ENCODE measurements around the gene METAP1.
"Not testable (repeated sequence)": the region's sequence is repeated elsewhere in the genome, so short reads cannot be mapped to it uniquely, and the experiment has no call there.

METAP1 gene

DNA sequence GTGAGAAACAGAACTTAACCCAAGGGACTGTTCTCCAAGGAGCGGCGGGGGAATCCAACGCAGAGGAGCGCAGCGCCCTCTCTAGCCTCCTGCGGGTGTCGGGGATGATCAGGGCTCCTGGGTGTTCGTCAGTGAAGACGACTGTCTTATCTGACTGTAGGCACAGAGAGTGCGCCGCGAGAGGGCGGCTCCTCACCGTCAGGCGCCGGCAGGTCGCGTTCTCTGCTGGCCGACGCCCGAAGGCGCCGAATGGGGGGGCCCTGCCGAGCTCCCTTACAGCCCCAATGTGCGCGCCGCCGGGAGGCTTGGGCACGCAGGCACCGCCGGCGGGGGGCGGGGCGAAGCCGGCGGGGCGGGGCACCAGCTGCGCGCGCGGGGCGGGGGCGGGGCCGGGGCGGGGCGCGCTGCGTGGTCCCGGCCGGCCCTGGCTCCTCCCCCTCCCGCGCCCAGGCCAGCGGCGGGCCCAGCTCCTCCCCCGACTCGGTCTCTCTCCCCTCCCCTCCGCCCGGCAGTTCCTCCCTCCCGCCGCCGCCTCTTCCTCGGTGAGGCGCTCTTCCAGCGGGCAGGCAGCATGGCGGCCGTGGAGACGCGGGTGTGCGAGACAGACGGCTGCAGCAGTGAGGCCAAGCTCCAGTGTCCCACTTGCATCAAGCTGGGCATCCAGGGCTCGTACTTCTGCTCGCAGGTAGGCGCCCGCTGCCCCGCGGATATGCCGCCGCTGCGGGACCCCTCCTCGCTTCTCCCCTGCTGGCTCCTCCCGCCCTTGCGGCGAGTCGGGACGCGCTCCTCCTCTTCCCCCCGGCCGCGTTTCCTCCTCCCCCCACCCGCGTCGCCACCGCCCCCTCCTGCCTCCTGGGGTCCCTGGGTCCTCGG is at the start of gene METAP1:
METAP1 (plus strand) TSS at position 539 of the 873 bp plus-strand sequence; CDS start at position 572, 33 bp downstream.
- DNase-seq = peak; percentile 98

DNA sequence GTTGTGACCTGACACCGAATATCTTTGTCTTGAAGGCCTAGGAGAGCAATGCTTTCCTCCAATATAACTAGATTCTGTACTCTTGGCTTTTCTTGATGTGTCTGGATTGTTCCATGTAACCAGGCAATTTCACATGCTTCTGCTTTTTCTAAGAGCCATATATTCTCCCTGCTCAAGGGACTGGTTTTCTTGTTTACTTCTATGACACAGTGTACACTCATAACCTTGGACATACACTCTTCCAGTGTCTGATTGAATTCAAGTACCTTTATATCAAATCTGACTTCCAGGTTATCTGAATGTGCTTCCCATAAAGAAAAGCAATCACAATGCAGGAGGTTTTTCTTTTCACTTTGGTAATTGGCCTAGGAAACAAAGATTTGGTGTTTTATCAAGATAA is 49.2 kb upstream of the METAP1 start:
- DNase-seq = no peak

DNA sequence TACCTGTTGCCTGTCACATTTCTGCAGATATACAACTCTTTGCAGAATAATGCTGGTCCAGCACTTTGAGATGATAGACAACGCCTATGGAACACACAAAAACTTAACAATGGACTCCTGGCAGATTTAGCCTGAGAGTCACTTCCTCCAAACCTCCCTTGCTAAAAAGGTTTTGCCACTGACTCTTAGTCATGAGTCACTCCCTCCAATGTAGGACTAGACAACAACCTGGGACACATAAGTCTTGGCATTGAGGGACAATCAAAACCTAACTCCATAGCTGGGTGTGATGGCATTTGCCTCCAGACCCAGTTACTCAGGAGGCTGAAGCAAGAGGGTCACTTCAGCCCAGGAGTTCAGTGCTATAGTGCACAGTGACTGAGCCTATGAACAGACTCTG is 44.6 kb upstream of the METAP1 start:
- DNase-seq = no peak

DNA sequence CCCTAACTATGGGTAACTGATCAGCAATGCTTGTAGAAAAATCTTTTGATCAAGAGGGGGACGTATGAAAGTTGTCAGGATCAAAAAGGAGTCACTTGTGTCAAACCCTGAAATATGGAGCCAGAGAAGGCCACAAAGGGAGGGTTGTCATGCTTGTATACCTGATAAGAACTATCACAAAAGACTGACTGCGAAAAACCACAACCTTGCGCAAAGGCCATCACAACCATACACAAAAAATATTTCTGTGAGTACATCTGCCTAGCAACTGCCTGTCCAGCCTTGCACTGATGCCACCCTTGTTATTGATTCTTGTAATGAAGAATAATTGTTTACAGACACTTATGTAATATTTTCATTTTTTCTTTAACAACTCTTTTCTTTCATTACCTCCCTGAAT is 43.8 kb upstream of the METAP1 start:
- no peak for DNase-seq

DNA sequence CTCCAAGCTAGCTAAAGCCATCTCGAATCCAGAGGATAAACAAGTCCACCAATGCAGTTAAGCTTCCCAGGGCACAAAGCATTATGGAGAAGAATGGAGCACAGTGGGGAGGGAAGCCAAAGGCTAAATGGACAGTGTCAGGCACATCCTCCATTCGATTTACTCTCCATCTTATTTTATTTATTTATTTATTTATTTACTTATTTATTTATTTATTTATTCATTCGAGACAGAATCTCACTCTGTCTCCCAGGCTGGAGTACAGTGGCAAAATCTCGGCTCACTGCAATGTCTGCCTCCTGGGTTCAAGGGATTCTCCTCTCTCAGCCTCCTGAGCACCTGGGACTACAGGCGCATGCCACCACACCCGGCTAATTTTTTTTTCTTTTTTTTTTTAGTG is 40.3 kb upstream of the METAP1 start:
- DNase-seq = no peak

DNA sequence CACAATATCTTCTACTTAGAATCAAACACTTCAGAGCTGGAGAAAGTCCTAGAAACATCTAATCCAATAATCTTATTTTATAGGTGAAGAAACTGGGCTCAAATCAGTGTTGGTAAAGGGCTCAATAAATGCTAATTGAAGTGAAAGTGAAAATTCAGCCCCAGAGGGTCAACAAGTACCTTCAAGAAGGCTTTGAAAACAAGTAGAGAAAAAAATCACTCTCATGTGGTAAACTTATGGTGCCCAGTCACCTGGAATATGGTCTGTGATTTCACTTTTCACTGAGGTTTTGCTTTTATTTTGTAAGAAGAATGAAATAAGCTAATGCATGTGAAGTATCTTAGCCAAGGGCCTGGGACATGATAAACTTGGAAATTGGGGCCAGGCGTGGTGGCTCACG is 37.5 kb upstream of the METAP1 start:
- DNase-seq = no peak

DNA sequence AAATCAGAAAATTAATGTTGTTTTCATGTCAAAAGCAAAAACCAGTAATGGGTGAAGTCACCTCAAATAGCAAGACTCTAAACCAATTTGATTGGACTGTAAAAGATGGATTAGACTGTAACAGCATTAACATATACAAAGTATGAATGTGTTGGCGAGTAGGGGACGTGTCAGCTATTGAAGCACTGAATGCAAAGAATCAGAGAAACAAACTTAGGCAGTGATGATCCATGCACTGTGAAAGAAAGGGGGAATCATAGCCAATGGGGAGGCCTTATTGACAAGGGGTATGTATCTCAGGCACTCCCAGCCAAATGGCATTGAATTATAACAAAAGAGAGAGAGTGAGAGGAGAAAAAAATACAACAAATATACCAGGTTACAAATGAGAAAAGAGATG is 36.1 kb upstream of the METAP1 start:
- DNase-seq = no peak

DNA sequence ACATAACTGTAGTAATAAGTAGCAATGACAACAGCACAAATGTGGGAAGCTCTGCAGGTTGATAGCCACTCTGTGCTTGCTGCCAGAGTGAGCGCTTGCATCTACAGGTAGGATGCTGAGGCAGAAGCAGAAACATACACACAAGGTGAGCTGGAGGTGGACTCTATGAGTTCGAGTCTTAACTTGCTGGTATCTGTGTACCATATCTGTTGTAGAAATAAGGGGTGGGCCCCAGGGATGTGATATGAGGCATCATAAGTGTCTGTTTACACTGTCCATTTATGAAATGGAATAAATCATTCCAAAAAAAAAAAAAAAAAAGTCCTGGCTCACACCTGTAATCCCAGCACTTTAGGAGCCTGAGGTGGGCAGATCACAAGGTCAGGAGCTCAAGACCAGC is 33.8 kb upstream of the METAP1 start:
- no peak for DNase-seq

DNA sequence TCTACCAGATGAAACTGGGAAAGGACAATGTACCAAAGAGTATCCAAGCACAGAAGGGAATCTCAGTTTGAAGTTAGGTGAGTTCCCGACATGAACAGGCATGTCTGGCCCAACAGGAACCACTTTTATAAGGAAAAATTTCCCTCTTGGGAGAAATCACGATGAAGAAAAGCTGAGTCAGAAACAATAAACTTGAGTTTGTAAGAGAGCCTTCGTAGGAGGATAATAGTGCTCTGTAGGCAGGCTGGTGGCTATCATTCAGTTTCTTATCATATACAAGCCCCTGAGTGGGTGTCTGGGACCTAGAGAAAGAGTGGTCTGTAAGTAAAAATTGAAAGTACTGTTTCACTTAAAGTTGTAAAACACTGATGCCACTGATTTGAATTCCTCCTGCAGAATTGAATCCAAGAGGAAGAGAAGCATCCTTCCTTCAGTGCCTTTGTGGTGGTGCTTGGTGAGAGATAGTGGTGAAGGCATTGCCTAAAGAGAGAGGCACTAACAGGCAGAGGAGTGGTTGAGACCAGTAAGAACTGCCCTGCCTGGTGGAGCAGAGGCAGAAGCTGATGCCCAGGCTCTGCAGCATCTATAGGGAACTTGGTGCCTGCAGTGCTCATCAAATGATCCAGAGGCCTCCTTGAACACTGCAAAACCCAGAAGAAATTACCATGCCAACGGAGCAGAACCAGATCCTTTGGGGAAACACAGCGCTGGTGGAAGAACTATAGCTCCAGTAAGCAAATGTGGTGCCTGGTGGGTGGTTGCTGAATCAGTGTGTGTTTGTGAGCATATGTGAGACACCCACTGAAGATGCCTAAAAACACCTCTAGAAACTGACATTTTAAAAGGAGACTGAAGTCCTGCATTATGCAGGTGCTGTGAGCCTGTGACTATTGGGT is 31.7 kb upstream of the METAP1 start:
- DNase-seq = no peak

DNA sequence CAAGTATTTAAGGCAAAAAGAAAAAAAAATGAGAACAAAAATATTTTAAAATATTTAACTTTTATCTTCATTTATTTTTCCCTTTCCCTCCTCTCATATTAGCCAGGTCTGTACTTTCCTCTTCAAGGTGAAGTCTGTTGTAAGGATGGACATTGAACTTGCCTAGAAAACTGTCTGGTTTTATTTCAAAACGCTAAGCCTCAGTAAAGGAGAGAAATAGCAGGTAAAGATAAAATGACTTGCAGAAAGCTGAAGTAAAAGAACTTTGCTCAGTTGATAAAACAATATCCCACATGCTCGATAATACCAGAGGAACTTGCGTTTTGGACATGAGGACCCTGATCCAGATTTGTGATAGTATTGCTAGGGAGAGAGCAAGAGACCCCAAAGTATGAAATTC is 28.6 kb upstream of the METAP1 start:
- no peak for DNase-seq

DNA sequence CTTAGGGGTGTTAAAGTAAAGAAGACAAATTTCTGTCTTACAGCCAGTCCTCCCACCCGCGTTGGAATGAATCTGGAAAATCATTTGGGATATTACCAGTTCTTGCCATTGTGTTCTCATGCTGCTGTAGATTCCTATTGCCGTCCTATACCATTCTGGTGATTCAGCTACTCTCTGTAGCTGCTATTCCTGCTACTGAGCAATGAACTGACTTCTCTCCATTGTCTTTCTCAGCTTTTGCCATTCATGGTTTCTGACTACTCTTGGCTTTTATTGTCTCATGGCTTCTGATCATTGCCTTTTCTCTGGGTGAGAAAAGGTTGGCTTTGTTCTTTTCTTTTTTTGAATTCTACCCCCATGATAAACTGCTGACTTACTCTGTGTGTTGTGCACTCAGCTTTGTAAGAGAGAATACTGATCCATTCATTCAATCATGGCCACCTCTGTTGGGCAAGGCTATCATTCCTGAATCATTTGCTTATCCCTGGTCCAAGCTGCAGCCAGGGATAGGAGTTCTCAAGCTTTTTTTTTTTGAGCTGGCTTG is 27.7 kb upstream of the METAP1 start:
- no peak for DNase-seq

DNA sequence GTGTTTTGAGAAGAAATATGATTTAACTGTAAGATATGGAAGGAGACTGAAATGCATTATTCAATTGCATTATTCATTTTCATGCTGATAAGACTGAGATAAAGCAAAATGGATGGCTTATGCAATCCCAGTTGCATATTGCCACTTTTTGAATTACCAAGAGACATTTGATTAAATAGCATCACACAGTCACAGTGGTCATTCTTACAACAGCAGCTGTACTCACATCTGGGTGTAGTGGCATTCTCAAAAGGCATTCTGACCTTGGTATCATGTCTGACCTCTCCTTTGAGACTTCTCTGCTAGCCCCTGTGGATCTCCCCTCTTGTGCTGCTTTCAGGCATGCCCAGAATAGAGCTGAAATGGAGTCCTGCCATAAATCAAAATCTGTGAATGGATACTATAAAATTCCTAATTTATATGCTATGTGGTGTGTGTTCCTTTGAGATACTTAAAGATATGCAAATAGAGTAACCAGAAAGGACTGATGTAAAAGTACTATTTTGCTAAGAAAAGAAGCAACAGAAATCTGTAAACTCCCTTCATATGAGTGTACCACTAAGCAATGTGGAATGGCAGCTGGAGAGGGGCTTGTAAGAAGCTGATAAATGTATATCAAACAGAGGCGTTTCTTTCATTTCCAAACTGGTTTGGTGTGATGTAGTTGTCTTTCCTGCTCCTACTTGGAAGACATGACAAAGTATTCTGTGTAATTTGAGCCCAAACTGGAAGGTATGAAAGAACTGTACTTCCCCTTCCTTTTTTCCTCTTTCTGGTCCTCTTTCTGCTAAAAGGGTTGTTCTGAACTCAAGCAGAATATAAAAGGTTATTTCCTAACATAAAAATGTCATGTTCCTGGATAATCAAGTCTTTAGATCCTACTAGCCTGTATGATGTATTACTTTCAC is 25.4 kb upstream of the METAP1 start:
- DNase-seq = no peak

DNA sequence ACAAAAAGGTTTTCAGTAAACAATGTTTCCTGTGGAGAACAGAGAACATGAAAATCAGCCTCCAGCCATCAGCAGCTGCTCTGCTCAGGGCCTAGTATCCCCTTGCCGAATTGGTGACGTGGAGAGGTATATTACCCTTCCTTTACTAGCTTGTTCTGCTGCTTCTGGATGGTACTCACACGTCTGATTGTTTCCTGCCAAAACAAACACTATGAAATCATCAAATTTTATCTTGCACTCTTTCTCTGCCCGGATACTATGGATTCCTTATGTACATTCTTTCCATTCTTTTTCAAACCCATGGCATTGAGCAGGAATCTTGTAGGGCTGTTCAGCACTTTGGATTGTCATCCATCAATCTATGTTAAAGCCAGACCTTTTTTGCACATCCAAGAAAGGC is 18.8 kb upstream of the METAP1 start:
- no peak for DNase-seq

DNA sequence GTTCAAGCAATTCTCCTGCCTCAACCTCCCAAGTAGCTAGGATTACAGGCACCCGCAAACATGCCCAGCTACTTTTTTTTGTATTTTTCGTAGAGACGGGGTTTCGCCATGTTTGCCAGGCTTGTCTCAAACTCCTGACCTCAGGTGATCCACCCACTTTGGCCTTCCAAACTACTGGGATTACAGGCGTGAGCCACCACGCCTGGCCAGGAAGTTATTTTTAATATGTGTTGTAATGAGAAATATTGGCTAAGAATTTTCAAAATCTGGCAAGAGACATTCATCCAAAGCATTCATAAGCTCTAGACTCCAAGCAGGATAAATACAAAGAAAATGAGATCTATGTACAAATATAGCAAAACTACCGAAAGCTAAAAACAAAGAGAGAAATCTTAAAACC is 18.0 kb upstream of the METAP1 start:
- no peak for DNase-seq

DNA sequence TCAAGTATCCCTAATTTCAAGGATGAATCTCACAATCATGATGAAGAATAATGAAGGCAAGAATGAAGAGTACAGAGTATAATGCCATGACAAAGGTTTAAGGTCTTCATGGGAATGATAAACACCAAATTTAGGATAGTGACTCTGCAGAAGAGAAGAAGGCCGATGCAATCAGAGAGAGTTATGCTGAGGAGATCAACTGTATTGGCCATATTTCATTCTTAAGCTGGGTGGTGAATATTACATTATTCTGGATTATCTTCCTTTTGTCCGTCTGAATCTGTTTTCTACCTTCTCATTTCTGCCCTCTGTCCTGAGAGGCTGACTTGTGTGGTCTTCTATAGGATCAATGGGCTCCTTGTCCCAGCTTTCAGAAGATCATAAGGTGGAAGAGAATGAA is 7.8 kb upstream of the METAP1 start:
- no peak for DNase-seq

DNA sequence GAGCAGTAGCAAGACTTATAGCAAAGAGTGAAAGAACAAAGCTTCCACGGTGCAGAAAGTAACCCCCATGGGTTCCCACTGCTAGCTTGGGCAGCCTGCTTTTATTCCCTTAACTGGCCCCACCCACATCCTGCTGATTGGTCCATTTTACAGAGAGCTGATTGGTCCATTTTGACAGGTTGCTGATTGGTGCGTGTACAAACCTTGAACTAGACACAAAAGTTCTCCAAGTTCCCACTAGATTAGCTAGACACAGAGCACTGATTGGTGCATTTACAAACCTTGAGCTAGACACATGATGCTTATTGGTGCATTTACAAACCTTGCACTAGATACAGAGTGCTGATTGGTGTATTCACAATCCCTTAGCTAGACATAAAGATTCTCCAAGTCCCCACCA is 2.7 kb upstream of the METAP1 start:
- not testable (repeated sequence) for DNase-seq

DNA sequence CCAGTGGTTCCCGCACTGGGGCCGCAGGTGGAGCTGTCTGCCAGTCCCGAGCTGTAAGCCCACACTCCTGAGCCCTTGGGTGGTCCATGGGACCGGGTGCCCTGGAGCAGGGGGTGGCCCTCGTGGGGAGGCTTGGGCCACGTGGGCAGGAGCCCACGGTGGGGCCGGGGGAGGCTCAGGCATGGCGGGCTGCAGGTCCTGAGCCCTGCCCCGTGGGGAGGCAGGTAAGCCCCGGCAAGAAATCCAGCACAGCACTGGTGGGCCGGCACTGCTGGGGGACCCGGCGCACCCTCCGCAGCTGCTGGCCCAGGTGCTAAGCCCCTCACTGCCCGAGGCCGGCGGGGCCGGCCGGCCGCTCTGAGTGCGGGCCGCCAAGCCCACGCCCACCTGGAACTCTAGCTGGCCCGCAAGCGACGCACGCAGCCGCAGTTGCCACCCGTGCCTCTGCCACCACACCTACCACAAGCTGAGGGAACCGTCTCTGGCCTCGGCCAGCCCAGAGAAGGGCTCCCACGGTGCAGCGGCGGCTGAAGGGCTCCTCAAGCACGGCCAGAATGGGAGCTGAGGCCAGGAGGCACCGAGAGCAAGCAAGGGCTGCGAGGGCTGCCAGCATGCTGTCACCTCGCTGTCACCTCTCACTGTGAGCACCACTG is 2.0 kb upstream of the METAP1 start:
- DNase-seq = no peak

DNA sequence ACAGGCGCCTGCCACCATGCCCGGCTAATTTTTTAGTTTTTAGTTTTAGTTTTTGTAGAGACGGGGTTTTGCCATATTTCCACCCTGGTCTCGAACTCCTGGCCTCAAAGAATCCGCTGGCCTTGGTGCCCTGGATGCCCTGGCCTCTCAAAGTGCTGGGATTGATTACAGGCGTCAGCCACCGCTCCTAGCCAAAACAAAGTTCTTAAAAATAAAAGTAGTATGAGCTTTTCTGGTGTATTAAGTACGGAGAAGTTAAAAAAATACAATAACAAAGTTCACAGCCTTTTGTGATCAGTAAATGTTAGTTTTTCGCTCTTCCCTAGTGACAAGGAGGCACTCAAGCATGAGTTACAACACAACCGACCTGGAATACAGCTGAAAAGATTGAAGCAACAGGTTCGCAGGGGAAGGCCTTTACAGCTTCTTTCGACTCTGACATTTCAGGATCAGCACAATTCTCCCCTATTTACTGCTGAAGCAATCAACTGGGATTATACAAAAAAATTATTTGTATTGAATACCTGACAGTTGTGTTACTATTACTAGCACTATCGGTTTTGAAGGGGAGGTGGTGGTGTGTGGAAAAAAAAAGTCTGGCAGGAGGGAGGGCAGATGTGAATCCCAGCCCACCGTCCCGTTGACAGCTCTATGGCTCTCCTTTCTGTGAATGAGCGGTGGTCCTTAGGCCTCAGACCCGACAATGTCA is 893 bp upstream of the METAP1 start:
- no peak for DNase-seq

DNA sequence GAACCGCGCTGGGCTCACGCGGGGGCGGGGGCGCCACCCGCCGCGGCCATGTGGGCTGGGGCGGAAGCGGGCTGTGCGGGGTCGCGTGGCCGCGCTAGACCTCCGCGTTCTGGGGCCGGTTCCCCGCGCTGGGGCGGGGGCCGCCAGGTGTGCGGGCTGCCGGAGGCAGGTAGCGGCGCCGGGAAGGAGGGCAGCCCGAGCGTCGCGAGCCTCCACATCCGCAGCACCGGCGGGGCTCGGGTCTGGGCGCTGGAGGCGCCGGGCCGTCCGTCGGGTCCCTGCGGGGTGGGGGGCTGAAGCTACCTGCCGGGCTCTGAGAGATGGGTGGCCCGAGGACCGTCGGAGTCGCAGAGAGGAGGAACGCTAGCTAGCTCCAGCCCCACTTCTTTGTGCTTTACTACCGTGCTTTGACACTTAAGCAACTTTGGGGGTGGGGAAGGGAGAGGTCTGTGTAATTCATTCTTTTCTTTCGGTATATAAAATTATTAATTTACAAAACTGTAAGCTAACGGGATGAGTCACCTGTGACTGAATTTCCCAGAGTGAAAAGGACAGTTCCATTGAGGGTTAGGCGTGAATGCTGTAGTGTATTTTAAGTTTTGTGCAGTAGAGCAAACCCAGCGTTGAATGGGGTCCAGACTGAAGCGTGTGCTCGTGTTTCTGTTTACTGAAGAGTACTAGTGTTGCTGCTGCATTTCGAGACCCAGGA is 689 bp downstream of the METAP1 start:
- DNase-seq = no peak

DNA sequence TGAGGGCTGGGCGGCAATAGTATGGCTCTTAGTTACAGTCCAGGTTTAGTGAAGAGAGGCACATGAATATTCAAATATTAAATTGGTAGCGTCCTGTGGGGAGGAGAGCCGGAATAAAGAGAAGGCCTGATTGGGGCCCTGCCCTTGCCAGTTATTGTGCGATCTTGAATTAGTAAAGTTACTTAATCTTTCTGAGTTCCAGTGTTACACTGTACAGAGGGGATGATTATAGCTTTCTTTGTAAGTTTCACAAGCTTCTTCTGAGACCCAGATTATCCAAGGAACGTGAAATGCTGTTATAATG is 1.2 kb downstream of the METAP1 start:
- no peak for DNase-seq

DNA sequence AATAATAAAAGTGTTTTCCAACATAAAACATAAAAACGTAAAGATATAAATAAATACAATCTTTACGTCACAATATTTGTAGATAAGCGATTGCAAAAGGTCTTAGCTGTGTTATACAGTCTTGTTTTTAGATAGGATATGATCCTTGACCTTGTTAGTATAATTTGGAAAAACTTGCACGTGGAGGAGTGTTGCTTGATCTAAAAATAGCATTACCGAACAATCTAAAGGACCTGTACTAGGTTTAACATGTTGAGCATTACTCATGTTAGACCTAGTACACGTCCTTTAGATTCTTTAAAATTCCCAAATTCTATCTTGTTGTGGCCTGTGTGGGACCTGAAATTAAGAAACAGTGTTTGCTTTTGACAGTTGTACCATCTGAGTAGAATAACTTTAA is 1.6 kb downstream of the METAP1 start:
- no peak for DNase-seq
